Measurements from ENCODE around the gene COL23A1. TPM values are rescaled to one million over a fixed set of nuclear protein-coding genes. Genes with fewer than 3 reads are reported as not detected.

The COL23A1 gene
- total and polyA plus RNA-seq, 2 experiments from 2014 or later: 4.8 to 8.2 TPM

GRCh38 chr5:178532666-178533065, 57.5 kb downstream of the COL23A1 start (continued):
- TF ChIP-seq, protein P1, sequence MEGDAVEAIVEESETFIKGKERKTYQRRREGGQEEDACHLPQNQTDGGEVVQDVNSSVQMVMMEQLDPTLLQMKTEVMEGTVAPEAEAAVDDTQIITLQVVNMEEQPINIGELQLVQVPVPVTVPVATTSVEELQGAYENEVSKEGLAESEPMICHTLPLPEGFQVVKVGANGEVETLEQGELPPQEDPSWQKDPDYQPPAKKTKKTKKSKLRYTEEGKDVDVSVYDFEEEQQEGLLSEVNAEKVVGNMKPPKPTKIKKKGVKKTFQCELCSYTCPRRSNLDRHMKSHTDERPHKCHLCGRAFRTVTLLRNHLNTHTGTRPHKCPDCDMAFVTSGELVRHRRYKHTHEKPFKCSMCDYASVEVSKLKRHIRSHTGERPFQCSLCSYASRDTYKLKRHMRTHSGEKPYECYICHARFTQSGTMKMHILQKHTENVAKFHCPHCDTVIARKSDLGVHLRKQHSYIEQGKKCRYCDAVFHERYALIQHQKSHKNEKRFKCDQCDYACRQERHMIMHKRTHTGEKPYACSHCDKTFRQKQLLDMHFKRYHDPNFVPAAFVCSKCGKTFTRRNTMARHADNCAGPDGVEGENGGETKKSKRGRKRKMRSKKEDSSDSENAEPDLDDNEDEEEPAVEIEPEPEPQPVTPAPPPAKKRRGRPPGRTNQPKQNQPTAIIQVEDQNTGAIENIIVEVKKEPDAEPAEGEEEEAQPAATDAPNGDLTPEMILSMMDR (conservative IDR thresholded peaks at IDR 0.05; ENCODE audit: low read depth in 2 of 2): no peak
- TF ChIP-seq NANOG (IDR thresholded peaks at IDR 0.05; ENCODE audit: borderline replicate concordance) (no peak), EZH2phosphoT487 (IDR thresholded peaks at IDR 0.05; ENCODE audit: unreplicated experiment) (no peak), JUNB (IDR thresholded peaks at IDR 0.05; ENCODE audit: unreplicated experiment) (no peak), EZH2 (IDR thresholded peaks at IDR 0.05; ENCODE audit: low read depth, unreplicated experiment) (no peak)
- TF ChIP-seq, protein P2, sequence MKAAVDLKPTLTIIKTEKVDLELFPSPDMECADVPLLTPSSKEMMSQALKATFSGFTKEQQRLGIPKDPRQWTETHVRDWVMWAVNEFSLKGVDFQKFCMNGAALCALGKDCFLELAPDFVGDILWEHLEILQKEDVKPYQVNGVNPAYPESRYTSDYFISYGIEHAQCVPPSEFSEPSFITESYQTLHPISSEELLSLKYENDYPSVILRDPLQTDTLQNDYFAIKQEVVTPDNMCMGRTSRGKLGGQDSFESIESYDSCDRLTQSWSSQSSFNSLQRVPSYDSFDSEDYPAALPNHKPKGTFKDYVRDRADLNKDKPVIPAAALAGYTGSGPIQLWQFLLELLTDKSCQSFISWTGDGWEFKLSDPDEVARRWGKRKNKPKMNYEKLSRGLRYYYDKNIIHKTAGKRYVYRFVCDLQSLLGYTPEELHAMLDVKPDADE (IDR thresholded peaks at IDR 0.05): no peak
- TF ChIP-seq, protein P3, sequence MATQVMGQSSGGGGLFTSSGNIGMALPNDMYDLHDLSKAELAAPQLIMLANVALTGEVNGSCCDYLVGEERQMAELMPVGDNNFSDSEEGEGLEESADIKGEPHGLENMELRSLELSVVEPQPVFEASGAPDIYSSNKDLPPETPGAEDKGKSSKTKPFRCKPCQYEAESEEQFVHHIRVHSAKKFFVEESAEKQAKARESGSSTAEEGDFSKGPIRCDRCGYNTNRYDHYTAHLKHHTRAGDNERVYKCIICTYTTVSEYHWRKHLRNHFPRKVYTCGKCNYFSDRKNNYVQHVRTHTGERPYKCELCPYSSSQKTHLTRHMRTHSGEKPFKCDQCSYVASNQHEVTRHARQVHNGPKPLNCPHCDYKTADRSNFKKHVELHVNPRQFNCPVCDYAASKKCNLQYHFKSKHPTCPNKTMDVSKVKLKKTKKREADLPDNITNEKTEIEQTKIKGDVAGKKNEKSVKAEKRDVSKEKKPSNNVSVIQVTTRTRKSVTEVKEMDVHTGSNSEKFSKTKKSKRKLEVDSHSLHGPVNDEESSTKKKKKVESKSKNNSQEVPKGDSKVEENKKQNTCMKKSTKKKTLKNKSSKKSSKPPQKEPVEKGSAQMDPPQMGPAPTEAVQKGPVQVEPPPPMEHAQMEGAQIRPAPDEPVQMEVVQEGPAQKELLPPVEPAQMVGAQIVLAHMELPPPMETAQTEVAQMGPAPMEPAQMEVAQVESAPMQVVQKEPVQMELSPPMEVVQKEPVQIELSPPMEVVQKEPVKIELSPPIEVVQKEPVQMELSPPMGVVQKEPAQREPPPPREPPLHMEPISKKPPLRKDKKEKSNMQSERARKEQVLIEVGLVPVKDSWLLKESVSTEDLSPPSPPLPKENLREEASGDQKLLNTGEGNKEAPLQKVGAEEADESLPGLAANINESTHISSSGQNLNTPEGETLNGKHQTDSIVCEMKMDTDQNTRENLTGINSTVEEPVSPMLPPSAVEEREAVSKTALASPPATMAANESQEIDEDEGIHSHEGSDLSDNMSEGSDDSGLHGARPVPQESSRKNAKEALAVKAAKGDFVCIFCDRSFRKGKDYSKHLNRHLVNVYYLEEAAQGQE (IDR thresholded peaks at IDR 0.05; ENCODE audit: unreplicated experiment): no peak

DNA sequence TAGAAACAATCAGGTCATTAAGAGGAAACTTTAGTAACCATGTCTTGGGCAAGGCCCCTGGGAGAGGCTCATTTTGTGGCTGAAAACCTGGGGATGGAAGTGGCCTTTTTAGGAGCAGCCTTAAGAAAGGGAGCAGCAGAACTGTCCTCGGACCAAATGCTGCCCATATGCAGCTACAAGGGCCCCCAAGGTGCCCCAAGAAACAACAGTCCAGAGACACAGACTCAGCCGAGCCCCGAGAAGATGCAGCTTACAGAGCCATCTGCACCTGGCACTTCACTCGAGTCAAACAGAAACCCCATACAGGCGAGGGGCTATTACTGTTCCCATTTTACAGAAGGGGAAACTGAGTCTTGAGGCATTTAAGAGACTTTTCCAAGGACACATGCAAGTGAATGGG, 58.0 kb downstream of the COL23A1 start:
- Mint-ChIP-seq H3K36me3 (ENCODE audit: low read depth) (no peaks in the 10 kb centered on the region), H3K27ac (no peak overlapping the region), H3K27me3 (ENCODE audit: insufficient read depth, low read depth, poor library complexity) (peaks cover 5% of the 10 kb centered on the region), H3K4me1 (peaks cover 9% of the 10 kb centered on the region), H3K4me3 (no peak overlapping the region), H3K9me3 (no peaks in the 10 kb centered on the region)
- ATAC-seq: no peak
- Histone ChIP-seq H3F3A (replicated peaks; ENCODE audit: low read depth) (no peaks in the 10 kb centered on the region), H3K4me2 (no peak overlapping the region), H3K9me2 (ENCODE audit: insufficient read depth) (no peaks in the 10 kb centered on the region), H3K36me3 (ENCODE audit: insufficient read depth) (no peaks in the 10 kb centered on the region), H3K4me1 (ENCODE audit: insufficient read depth) (0 out of 2 replicates have a peak, but pooled peaks cover 4% of the 10 kb centered on the region), H4K20me1 (replicated peaks; ENCODE audit: insufficient read depth) (no peaks in the 10 kb centered on the region), H2AFZ (no peak overlapping the region), H3K27ac (ENCODE audit: low read depth) (no peak overlapping the region), H3K27me3 (ENCODE audit: insufficient read depth) (no peaks in the 10 kb centered on the region), H3K4me3 (no peak overlapping the region), H3K79me2 (replicated peaks; ENCODE audit: insufficient read depth) (no peaks in the 10 kb centered on the region)
- no peak for DNase-seq (ENCODE audit: low spot score)
- TF ChIP-seq ZNF331 (CRISPR knock-in tag; IDR thresholded peaks at IDR 0.05; ENCODE audit: low read depth) (no peak), NANOG (IDR thresholded peaks at IDR 0.05; ENCODE audit: borderline replicate concordance) (no peak), STAT1 (IDR thresholded peaks at IDR 0.05; ENCODE audit: unreplicated experiment) (no peak)
- TF ChIP-seq, protein P1 (conservative IDR thresholded peaks at IDR 0.05; ENCODE audit: low read depth in 2 of 2): no peak
- TF ChIP-seq, protein P4, sequence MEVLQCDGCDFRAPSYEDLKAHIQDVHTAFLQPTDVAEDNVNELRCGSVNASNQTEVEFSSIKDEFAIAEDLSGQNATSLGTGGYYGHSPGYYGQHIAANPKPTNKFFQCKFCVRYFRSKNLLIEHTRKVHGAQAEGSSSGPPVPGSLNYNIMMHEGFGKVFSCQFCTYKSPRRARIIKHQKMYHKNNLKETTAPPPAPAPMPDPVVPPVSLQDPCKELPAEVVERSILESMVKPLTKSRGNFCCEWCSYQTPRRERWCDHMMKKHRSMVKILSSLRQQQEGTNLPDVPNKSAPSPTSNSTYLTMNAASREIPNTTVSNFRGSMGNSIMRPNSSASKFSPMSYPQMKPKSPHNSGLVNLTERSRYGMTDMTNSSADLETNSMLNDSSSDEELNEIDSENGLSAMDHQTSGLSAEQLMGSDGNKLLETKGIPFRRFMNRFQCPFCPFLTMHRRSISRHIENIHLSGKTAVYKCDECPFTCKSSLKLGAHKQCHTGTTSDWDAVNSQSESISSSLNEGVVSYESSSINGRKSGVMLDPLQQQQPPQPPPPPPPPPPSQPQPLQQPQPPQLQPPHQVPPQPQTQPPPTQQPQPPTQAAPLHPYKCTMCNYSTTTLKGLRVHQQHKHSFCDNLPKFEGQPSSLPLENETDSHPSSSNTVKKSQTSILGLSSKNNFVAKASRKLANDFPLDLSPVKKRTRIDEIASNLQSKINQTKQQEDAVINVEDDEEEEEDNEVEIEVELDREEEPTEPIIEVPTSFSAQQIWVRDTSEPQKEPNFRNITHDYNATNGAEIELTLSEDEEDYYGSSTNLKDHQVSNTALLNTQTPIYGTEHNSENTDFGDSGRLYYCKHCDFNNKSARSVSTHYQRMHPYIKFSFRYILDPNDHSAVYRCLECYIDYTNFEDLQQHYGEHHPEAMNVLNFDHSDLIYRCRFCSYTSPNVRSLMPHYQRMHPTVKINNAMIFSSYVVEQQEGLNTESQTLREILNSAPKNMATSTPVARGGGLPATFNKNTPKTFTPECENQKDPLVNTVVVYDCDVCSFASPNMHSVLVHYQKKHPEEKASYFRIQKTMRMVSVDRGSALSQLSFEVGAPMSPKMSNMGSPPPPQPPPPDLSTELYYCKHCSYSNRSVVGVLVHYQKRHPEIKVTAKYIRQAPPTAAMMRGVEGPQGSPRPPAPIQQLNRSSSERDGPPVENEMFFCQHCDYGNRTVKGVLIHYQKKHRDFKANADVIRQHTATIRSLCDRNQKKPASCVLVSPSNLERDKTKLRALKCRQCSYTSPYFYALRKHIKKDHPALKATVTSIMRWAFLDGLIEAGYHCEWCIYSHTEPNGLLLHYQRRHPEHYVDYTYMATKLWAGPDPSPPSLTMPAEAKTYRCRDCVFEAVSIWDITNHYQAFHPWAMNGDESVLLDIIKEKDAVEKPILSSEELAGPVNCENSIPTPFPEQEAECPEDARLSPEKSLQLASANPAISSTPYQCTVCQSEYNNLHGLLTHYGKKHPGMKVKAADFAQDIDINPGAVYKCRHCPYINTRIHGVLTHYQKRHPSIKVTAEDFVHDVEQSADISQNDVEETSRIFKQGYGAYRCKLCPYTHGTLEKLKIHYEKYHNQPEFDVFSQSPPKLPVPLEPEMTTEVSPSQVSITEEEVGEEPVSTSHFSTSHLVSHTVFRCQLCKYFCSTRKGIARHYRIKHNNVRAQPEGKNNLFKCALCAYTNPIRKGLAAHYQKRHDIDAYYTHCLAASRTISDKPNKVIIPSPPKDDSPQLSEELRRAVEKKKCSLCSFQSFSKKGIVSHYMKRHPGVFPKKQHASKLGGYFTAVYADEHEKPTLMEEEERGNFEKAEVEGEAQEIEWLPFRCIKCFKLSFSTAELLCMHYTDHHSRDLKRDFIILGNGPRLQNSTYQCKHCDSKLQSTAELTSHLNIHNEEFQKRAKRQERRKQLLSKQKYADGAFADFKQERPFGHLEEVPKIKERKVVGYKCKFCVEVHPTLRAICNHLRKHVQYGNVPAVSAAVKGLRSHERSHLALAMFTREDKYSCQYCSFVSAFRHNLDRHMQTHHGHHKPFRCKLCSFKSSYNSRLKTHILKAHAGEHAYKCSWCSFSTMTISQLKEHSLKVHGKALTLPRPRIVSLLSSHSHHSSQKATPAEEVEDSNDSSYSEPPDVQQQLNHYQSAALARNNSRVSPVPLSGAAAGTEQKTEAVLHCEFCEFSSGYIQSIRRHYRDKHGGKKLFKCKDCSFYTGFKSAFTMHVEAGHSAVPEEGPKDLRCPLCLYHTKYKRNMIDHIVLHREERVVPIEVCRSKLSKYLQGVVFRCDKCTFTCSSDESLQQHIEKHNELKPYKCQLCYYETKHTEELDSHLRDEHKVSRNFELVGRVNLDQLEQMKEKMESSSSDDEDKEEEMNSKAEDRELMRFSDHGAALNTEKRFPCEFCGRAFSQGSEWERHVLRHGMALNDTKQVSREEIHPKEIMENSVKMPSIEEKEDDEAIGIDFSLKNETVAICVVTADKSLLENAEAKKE (CRISPR knock-in tag; IDR thresholded peaks at IDR 0.05): no peak

Data from GM23338 (cell line).